ENCODE data around the gene NBEA.

NBEA gene

GRCh38 chr13:35690581-35691207 is 748.6 kb downstream of the NBEA start:
- no peak for DNase-seq

- no peak for DNase-seq
Measured at GRCh38 chr13:35693134-35693784, 751.2 kb downstream of the NBEA start.

- DNase-seq = no peak
Measured at GRCh38 chr13:35694031-35694430, 752.0 kb downstream of the NBEA start.

- DNase-seq = no peak
Measured at GRCh38 chr13:35694549-35695447, 752.7 kb downstream of the NBEA start.

- no peak for DNase-seq
Measured at GRCh38 chr13:35695448-35695770, 753.3 kb downstream of the NBEA start.

GRCh38 chr13:35697186-35697730 is 755.2 kb downstream of the NBEA start:
- DNase-seq = no peak

GRCh38 chr13:35698911-35699576 is 757.0 kb downstream of the NBEA start:
- DNase-seq = no peak

- no peak for DNase-seq
Measured at GRCh38 chr13:35699825-35700510, 757.9 kb downstream of the NBEA start.

GRCh38 chr13:35700671-35701070 is 758.6 kb downstream of the NBEA start:
- no peak for DNase-seq

GRCh38 chr13:35702316-35702715 is 760.2 kb downstream of the NBEA start:
- no peak for DNase-seq

- DNase-seq = no peak
Measured at GRCh38 chr13:35703061-35703460, 761.0 kb downstream of the NBEA start.

- DNase-seq = no peak
Measured at GRCh38 chr13:35704331-35704730, 762.3 kb downstream of the NBEA start.

- no peak for DNase-seq
Measured at GRCh38 chr13:35706281-35706680, 764.2 kb downstream of the NBEA start.

GRCh38 chr13:35706721-35707120 is 764.7 kb downstream of the NBEA start:
- DNase-seq = no peak

GRCh38 chr13:35711909-35712308 is 769.8 kb downstream of the NBEA start:
- DNase-seq = no peak

- no peak for DNase-seq
Measured at GRCh38 chr13:35712907-35713761, 771.1 kb downstream of the NBEA start.

- DNase-seq = no peak
Measured at GRCh38 chr13:35714121-35714520, 772.1 kb downstream of the NBEA start.

GRCh38 chr13:35714588-35715377 is 772.7 kb downstream of the NBEA start:
- no peak for DNase-seq

- DNase-seq = no peak
Measured at GRCh38 chr13:35716186-35716585, 774.1 kb downstream of the NBEA start.

- no peak for DNase-seq
Measured at GRCh38 chr13:35716729-35717128, 774.7 kb downstream of the NBEA start.

- no peak for DNase-seq
Measured at GRCh38 chr13:35718084-35718483, 776.0 kb downstream of the NBEA start.

Data from NCI-H1092 (cell line).